OCI-LY3 (cell line): ENCODE measurements around the gene IBA57.

Experiments
- CTCF ChIP-seq: fragments of 200-600, 300-600 bp; sonication (generic); IDR thresholded peaks from 2 replicates; pipeline ENCODE4 v1.5.1; 2014; ENCODE audit warnings: antibody characterized with exemption, low read length, low read depth
- EZH2phosphoT487 ChIP-seq: fragments of 200-600 bp; shearing (Covaris generic); IDR thresholded peaks from 2 replicates; pipeline ENCODE4 v1.6.1; 2018; ENCODE audit warnings: antibody characterized with exemption, mixed run types, low read depth

DNA sequence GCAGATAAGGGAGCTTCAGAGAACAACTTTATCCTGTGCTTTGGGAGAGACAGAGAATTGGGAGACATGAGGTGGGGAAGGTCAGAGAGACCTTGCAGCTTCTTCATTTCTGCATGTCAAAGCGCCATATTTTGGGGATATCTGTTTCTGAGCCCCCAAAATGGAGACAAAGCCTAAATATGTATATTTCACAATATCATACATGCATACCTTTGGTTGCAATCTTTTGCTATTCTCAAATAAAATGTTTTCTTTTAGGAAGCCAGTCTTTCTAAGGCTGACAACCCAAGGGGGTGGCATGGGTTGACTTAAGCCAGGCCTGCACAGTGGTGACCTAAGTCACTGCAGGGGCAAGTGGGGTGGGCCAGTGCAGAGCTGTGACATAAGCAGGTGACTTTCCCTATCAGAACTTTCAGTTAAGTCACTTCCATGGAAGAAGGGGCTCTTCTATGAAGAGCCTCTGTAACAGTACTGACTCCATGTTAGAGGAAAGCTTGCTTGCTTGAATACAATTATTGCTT lies 42.6 kb upstream of the IBA57 start:
- no peak for TF ChIP-seq CTCF
- TF ChIP-seq EZH2phosphoT487 = no peak
